Stimulated activated CD8-positive, alpha-beta memory T cell treated with anti-CD3 and anti-CD28 coated beads, Interleukin-15, amount 100 ng/mL, for 4 hours (primary cell): ENCODE results near the gene CFAP97D2.
"Not testable (repeated sequence)": the region's sequence is repeated elsewhere in the genome, so short reads cannot be mapped to it uniquely, and the experiment has no call there.

ENCODE experiments used
- DNase-seq, 2 donors: peaks; one replicate each; pipeline ENCODE4 v3.0.0-alpha.2; 2020; ENCODE audit warnings: low read depth in 2 of 2

Gene CFAP97D2

GRCh38 chr13:114143806-114144605 is 35.1 kb upstream of the CFAP97D2 start:
- DNase-seq: no peak

GRCh38 chr13:114144606-114145244 is 34.3 kb upstream of the CFAP97D2 start:
- no peak for DNase-seq

DNA sequence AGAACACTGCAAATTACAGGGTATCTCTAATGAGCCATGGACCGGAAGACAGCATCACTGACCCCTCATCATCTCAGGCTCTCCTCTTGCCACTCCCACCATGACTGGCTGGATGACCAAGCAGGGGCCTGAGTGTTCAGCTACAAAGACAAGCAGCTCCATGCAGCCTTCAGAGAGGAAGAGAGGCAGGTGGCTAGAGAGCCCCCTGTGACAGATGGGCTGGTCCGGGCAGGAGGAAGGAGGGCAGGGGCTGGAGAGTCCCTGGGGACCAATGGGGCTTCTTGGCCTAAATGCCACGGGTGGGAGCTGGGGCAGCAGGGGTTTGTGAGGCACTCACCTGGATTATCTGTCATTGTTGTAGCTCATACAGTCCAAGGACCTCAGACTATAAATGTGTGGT is 33.8 kb upstream of the CFAP97D2 start:
- DNase-seq: no peak

DNA sequence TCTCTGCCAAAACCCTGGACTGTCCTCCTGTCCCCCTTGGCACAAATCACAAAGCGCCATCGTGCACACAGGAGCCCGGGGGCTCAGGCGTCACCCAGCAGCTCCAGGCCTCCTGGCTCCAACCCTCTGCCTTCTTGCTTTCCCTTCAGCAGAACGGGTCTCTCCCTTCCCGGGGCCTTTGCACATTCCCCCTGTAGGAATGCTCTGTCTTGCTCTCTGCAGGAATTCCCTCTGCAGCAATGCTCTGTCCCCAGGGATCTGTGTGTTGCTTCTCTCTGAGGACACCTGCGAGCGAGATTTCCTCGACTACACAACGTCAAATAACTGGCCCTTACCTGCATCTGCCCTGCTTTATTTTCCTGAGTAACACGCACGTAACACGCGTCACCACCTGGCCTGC is 33.3 kb upstream of the CFAP97D2 start:
- no peak for DNase-seq

DNA sequence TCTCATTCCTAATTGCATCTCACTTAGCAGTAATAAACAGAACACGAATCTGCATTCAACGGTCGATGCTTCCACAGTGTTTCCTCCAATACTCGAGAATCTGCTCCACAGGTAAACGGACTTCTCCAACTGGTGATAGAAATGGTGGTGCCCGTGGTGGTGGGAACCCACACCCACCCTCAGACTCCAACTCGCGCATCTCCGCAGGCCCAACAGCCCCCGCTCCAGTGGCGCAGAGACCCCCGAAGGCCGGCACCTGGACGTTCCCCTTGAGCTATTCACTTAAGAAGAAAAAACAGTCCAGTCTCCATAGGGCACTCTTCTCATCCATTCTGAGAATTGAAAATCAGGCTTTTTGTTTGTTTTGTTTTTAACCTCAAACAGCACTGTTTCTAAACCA is 32.9 kb upstream of the CFAP97D2 start:
- no peak for DNase-seq

DNA sequence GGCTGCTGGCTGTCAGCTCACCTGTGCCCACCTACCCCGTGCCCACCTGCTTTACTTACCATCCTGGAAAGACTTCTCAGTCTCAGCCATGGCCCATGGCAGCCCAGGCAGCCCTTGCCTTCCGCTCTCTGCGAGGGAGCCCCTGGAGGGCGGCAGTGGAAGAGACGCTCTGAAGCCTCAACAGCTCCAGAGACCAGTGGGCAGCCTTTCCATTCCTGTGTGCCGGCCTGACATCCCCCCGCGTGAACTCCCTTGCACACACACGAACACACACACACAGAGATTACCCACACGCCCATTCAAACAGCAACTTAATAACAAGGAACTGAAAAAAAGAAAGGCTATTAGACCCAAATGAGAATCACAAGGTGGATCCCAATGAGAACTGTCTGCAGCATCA is 32.4 kb upstream of the CFAP97D2 start:
- DNase-seq: no peak

GRCh38 chr13:114147803-114148520 is 31.1 kb upstream of the CFAP97D2 start:
- no peak for DNase-seq

DNA sequence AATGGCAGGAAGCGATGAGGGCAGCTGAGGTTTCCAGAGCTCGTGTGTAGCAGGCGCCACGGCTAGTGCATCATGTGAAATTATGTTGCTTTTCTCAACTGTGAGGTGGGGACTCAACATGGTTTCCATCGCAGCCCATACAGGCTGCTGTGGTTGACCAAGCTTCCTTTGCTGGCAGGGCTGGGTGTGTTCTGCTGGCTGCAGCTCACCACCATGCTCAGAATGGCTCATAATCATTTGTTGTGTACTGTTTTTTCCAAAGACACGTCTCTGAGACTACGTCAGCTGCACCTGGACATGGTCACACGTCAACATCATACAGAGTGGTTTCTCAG is 30.6 kb upstream of the CFAP97D2 start:
- peak; percentile 70 to 73 for DNase-seq

DNA sequence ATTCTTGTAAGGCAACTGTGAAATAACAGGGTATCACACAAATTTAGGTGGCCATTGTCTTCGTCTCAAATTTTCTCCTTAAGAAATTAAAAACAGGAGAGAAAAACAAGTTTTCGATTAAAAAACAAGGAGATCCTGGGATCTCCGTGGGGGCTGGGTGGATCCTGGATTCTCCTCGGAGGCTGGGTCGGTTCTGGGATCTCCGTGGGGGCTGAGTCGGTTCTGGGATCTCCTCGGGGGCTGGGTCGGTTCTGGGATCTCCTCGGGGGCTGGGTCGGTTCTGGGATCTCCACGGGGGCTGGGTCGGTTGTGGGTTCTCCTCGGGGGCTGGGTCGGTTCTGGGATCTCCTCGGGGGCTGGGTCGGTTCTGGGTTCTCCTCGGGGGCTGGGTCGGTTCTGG is 30.2 kb upstream of the CFAP97D2 start:
- DNase-seq: not testable (repeated sequence)

DNA sequence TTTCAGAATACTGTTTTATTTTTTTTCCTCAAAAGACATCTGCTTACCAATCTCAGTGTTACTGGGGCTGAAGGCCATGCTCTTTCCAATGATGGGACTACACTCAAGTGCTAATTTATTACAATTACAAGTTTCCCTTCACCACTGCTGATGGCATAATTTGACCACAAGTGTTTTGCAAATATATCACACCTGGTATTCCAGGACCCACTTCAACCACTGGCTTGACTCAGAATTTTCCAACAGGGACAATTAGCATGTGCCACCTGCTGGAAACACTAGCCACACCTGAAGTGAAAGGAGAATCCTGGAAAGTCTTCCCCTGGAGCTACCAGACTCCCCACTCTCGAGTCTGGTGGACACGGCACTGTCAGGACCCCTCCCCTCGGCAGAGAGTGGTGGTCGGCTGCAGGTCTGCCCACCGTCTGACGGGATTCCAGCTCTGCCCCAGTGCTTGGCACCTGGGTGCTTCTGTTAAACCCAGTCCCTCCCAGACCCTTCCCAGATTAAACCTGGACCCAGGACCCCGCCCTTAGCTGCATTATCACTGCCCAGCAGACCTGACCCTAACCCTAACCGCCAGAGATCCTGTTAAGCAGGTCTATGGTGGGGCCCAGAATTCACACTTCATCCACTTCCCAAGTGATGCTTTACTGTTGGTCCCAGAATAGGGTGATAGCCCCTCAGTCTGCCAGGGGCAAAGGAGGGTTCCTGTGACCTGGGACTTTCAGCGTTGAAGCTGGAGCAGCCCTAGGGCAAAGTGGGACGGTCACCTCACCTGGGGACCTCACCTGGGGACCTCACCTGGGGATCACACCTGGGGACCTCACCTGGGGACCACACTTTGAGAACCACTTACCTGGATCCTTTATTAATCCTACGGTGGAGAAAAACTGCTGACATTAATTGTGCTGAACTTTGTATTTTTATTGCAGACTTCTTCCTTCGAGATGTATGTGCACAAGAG is 29.0 kb upstream of the CFAP97D2 start:
- no peak for DNase-seq

GRCh38 chr13:114151031-114151430 is 28.0 kb upstream of the CFAP97D2 start:
- DNase-seq: no peak

- DNase-seq: no peak
These were observed 27.3 kb upstream of the CFAP97D2 start for GRCh38 chr13:114151565-114152284.

DNA sequence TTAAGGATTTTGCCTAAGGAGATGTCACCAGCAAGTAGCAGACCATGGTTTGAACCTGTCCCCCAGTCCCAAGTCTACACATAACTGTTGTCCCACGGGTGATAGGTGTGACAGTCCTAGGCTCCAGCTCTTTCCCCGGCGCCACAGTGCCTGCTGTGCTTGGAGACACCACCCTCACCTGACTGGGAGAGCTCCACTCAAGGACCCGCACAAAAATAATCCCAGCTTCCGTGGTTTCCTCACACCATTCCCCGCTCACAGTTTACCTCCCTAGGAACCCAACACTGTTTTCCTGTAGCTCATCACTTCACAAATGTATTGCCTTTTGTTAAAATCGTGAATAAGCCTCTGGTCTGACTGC is 26.8 kb upstream of the CFAP97D2 start:
- no peak for DNase-seq

DNA sequence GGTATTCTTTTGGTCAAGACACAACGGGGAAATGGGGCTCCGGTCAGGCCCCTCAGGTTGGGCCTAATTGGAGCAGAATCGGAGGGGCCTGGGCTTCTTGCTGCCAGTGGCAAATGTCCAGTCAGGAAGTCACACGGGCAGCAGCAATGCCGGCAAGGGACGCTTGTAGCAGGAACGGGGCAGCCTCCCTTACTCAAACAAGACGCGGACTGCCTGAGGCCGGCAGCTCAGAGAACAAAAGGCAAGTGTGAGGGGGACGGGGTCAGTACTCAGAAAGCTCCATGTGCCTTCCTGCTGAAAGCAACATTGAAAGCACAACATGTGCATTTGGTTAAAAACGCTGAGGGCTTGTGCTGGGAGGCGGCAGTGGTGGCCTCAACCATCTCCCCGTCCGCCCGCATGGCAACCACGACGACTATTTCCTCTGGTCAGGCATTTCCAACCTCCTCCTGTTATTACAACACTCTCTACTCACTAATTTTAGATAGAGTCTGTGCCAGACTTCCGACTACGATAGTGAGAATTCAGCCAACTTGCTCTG is 26.2 kb upstream of the CFAP97D2 start:
- DNase-seq: no peak

GRCh38 chr13:114153485-114154080 is 25.5 kb upstream of the CFAP97D2 start:
- no peak for DNase-seq

DNA sequence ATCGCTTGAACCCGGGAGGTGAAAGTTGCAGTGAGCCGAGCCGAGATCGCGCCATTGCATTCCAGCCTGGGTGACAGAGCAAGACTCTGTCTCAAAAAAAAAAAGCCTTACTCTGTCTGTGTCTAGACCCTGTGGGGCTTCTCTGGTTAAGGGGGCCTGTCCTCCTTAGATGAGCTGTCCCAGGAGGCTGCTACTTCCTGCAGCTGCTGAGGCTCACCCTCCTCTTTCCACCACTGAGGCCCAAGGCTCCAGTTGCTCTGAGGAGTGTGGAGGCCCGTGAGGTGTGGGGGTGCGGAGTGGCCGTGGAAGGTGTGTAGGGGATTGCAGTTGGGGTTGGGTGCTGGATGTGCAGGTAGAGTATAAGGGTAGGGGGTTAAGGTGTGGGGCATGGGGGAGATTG is 24.6 kb upstream of the CFAP97D2 start:
- no peak for DNase-seq

DNA sequence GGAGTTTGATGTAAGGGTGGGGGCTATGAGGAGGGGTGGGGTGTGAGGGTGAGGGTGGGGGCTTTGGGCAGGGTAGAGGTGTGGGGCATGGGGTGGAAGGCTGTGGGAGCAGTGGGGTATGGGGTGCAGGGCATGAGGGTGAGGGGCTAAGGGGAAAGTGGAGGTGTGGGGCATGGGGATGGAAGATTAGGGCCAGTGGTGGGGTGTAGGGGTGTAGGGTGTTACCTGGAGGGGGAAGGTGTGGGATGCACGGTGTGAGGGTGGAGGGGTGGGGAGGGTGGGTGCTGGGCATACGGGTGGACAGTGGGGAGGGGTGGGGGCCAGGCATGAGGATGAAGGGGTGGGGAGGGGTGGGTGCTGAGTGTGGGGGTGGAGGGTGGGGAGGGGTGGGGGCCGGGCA is 23.7 kb upstream of the CFAP97D2 start:
- no peak for DNase-seq

DNA sequence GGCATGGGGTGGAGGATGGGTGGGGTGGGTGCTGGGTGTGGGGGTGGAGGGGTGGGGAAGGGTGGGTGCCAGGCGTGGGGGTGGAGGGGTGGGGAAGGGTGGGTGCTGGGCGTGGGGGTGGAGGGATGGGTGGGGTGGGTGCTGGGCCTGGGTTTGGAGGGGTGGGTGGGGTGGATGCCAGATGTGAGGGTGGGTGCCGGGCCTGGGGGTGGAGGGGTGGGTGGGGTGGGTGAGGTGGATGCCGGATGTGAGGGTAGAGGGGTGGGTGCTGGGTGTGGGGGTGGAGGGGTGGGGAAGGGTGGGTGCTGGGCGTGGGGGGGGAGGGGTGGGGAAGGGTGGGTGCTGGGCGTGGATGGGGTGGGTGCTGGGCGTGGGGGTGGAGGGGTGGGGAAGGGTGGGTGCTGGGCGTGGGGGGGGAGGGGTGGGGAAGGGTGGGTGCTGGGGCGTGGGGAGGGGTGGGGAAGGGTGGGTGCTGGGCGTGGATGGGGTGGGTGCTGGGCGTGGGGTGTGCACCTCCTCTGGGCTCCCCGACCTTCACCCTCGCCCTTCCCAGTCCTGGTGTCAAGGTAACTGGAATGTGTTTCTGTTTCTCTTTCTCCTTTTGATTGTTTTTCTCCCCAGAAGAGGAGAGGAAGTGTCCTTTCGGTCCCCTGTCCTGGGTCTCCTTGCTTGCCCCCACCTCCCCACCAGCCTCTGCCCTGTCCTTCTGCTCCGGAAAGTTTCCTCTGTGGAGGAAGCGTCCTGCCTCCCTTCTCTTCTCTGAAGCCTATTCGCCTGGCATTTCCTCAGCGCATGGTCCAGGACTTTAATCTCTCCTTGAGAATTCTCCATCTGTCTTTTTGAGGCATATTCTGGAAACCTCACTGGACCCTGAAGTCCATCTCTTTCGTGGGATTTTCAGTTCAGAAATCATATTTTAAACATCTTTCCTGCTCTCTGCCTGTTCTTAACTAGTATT is 22.9 kb upstream of the CFAP97D2 start:
- no peak for DNase-seq

DNA sequence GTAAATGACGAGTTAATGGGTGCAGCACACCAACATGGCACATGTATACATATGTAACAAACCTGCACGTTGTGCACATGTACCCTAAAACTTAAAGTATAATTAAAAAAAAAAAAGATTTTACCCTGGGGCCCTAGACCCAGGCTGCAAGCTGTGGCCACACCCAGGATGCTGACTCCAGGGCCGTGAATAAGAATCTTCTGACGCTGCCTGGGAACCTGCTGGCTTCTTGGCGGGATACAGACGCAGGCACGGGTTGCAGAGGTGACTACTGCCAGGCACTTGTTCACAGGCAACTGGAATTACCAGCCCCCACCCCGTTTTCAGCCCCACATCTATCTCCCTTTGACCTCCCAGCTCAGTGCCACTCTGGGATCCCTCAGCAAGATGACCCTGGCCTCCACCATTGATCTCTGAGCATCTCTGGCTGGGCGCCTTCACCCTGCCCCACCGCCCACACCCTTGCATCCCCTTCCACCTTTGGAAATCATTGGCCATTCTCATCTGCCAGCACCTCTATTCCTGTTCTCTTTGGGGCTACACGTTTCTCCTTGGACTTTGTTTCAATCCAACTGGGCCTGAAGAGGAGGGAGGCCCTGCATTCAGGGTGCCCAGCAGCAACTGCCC is 21.1 kb upstream of the CFAP97D2 start:
- DNase-seq: no peak
